ENCODE results near the gene TSR3.

DNA sequence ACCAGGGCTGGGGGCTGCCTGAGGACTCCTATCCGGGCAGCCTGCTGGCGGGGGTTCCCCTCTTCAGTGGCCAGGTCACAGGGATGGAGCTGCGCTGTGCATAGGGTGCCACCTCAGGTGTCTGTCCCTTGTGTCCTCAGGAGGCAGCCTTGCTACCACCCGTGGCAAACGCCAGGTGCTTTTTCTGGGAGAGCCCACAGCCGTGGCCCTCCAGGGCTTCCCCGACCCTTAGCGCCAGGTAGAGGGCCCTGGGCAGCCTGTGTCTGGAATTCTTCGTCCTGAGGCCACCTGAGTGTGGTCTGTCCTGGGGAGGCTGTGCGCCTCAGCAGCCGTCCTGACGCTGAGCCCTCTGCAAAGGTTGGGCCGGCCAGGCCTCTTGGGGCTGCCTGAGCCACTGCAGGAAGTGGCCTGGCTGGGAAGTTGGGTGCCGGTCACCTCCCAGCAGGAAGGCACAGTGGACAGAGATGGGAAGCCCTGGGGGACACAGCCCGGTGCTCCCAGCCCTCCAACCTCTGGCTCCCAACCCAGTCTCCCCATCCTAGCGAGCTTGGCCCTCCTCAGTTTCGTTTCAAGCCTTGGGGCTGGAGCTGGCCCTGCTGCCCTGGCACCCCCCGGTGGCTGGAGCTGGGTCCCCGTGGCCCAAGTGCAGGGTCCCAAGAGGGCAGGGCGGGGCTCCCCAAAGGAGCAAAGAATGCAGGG is 25.9 kb downstream of the TSR3 start:
- TF ChIP-seq ESRRA (CRISPR knock-in tag; IDR thresholded peaks at IDR 0.05; ENCODE audit: low read depth) (no peak), PCBP1 (IDR thresholded peaks at IDR 0.05; ENCODE audit: borderline replicate concordance, low read depth, low read length) (no peak), NFYB (CRISPR knock-in tag; IDR thresholded peaks at IDR 0.05) (no peak), ZNF782 (CRISPR knock-in tag; IDR thresholded peaks at IDR 0.05; ENCODE audit: borderline replicate concordance) (no peak), MYC (CRISPR knock-in tag; IDR thresholded peaks at IDR 0.05; ENCODE audit: borderline replicate concordance) (no peak), POLR2A (IDR thresholded peaks at IDR 0.05; ENCODE audit: insufficient read depth in 1 of 2, low read depth in 2 of 2, low read length in 2 of 2) (no peak), ZNF232 (CRISPR knock-in tag; IDR thresholded peaks at IDR 0.05; ENCODE audit: borderline replicate concordance) (no peak), MAFK (conservative IDR thresholded peaks at IDR 0.05 in 1 of 2, IDR thresholded peaks at IDR 0.05 in 1 of 2; ENCODE audit: low read length in 2 of 2) (no peak), CHD2 (IDR thresholded peaks at IDR 0.05; ENCODE audit: low read depth, low read length) (no peak), TRIM24 (CRISPR knock-in tag; IDR thresholded peaks at IDR 0.05) (no peak)
- TF ChIP-seq, protein P1, sequence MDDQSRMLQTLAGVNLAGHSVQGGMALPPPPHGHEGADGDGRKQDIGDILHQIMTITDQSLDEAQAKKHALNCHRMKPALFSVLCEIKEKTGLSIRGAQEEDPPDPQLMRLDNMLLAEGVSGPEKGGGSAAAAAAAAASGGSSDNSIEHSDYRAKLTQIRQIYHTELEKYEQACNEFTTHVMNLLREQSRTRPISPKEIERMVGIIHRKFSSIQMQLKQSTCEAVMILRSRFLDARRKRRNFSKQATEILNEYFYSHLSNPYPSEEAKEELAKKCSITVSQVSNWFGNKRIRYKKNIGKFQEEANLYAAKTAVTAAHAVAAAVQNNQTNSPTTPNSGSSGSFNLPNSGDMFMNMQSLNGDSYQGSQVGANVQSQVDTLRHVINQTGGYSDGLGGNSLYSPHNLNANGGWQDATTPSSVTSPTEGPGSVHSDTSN (CRISPR knock-in tag; IDR thresholded peaks at IDR 0.05; ENCODE audit: borderline replicate concordance), result no peak
- TF ChIP-seq, protein P2, sequence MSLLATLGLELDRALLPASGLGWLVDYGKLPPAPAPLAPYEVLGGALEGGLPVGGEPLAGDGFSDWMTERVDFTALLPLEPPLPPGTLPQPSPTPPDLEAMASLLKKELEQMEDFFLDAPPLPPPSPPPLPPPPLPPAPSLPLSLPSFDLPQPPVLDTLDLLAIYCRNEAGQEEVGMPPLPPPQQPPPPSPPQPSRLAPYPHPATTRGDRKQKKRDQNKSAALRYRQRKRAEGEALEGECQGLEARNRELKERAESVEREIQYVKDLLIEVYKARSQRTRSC (CRISPR knock-in tag; IDR thresholded peaks at IDR 0.05; ENCODE audit: low read depth), result no peak
